ENCODE data around the gene BNIP1. TPM values are rescaled to one million over a fixed set of nuclear protein-coding genes. Genes with fewer than 3 reads are reported as not detected.
A peak's percentile ranks its signal among the peaks of the same experiment; 100 is the strongest.

BNIP1 gene
- total and polyA plus RNA-seq, 2 experiments from 2014 or later: 9.2 to 19.9 TPM

GRCh38 chr5:173187054-173187743, 42.9 kb downstream of the BNIP1 start:
- no peak for DNase-seq (ENCODE audit: low read depth in 1 of 2, low spot score in 1 of 2)
- no peak overlapping the region for H3K4me3 ChIP-seq
- H3K27ac ChIP-seq: peak overlapping the region; percentile 30
- no peak for TF ChIP-seq CTCF (IDR thresholded peaks at IDR 0.05; ENCODE audit: low read depth, low read length)
- H3K9me3 ChIP-seq (ENCODE audit: low read depth): no peaks in the 10 kb centered on the region
- H3K27me3 ChIP-seq: no peaks in the 10 kb centered on the region
- no peaks in the 10 kb centered on the region for H3K36me3 ChIP-seq
- H3K4me1 ChIP-seq (ENCODE audit: low read depth): no peaks in the 10 kb centered on the region

- H3K27ac ChIP-seq: no peak overlapping the region
- no peak overlapping the region for H3K4me3 ChIP-seq
- no peak for TF ChIP-seq CTCF (IDR thresholded peaks at IDR 0.05; ENCODE audit: low read depth, low read length)
Observed at GRCh38 chr5:173188280-173188679, 43.9 kb downstream of the BNIP1 start.

GRCh38 chr5:173191015-173191414, 46.7 kb downstream of the BNIP1 start:
- DNase-seq (ENCODE audit: low read depth in 1 of 2, low spot score in 1 of 2): no peak
- Histone ChIP-seq H3K27me3 (no peaks in the 10 kb centered on the region), H3K4me1 (ENCODE audit: low read depth) (peaks cover 30% of the 10 kb centered on the region), H3K9me3 (ENCODE audit: low read depth) (no peaks in the 10 kb centered on the region), H3K36me3 (no peaks in the 10 kb centered on the region), H3K4me3 (no peak overlapping the region), H3K27ac (no peak overlapping the region)
- TF ChIP-seq CTCF (IDR thresholded peaks at IDR 0.05; ENCODE audit: low read depth, low read length): no peak

More at GRCh38 chr5:173188280-173188679, 43.9 kb downstream of the BNIP1 start:
- no peak for DNase-seq (ENCODE audit: low read depth in 1 of 2, low spot score in 1 of 2)
- peaks cover 6% of the 10 kb centered on the region for H3K4me1 ChIP-seq (ENCODE audit: low read depth)
- no peaks in the 10 kb centered on the region for H3K9me3 ChIP-seq (ENCODE audit: low read depth)
- no peaks in the 10 kb centered on the region for H3K27me3 ChIP-seq
- H3K36me3 ChIP-seq: no peaks in the 10 kb centered on the region

GRCh38 chr5:173191561-173191960, 47.2 kb downstream of the BNIP1 start:
- Histone ChIP-seq H3K4me1 (ENCODE audit: low read depth) (peaks cover 34% of the 10 kb centered on the region), H3K27ac (no peak overlapping the region), H3K4me3 (no peak overlapping the region), H3K36me3 (no peaks in the 10 kb centered on the region), H3K27me3 (no peaks in the 10 kb centered on the region), H3K9me3 (ENCODE audit: low read depth) (no peaks in the 10 kb centered on the region)
- no peak for DNase-seq (ENCODE audit: low read depth in 1 of 2, low spot score in 1 of 2)
- TF ChIP-seq CTCF (IDR thresholded peaks at IDR 0.05; ENCODE audit: low read depth, low read length): no peak

GRCh38 chr5:173192561-173192960, 48.2 kb downstream of the BNIP1 start:
- no peak for DNase-seq (ENCODE audit: low read depth in 1 of 2, low spot score in 1 of 2)
- no peaks in the 10 kb centered on the region for H3K9me3 ChIP-seq (ENCODE audit: low read depth)
- H3K4me3 ChIP-seq: no peak overlapping the region
- H3K27me3 ChIP-seq: no peaks in the 10 kb centered on the region
- TF ChIP-seq CTCF (IDR thresholded peaks at IDR 0.05; ENCODE audit: low read depth, low read length): no peak
- H3K27ac ChIP-seq: no peak overlapping the region
- H3K4me1 ChIP-seq (ENCODE audit: low read depth): peaks cover 44% of the 10 kb centered on the region
- no peaks in the 10 kb centered on the region for H3K36me3 ChIP-seq

Data from cardiac muscle cell (in vitro differentiated cells and primary cell).